ENCODE measurements around the gene UBE2N.
"Not testable (repeated sequence)": the region's sequence is repeated elsewhere in the genome, so short reads cannot be mapped to it uniquely, and the experiment has no call there.

UBE2N gene

GRCh38 chr12:93442411-93443340 lies 929 bp upstream of the UBE2N start:
- no peak for DNase-seq

GRCh38 chr12:93441081-93441616 lies 598 bp downstream of the UBE2N start:
- DNase-seq = no peak

GRCh38 chr12:93440043-93440835 lies 1.5 kb downstream of the UBE2N start:
- DNase-seq = no peak

- no peak for DNase-seq
Observed at GRCh38 chr12:93438266-93439050, 3.3 kb downstream of the UBE2N start.

GRCh38 chr12:93434256-93434865 lies 7.4 kb downstream of the UBE2N start:
- DNase-seq = no peak

- not testable (repeated sequence) for DNase-seq
Observed at GRCh38 chr12:93432031-93432430, 9.7 kb downstream of the UBE2N start.

GRCh38 chr12:93430280-93430679 lies 11.5 kb downstream of the UBE2N start:
- peak; percentile 55 for DNase-seq

GRCh38 chr12:93429852-93430251 lies 11.9 kb downstream of the UBE2N start:
- no peak for DNase-seq

GRCh38 chr12:93429448-93429847 lies 12.3 kb downstream of the UBE2N start:
- no peak for DNase-seq

GRCh38 chr12:93427779-93428564 lies 13.8 kb downstream of the UBE2N start:
- DNase-seq = no peak

- DNase-seq = no peak
Observed at GRCh38 chr12:93426412-93426805, 15.3 kb downstream of the UBE2N start.

GRCh38 chr12:93425736-93426411 lies 15.9 kb downstream of the UBE2N start:
- DNase-seq = no peak

GRCh38 chr12:93422050-93422449 lies 19.7 kb downstream of the UBE2N start:
- DNase-seq = no peak

GRCh38 chr12:93419388-93420034 lies 22.2 kb downstream of the UBE2N start:
- DNase-seq = no peak

GRCh38 chr12:93417967-93418480 lies 23.7 kb downstream of the UBE2N start:
- DNase-seq = no peak

- DNase-seq = no peak
Observed at GRCh38 chr12:93415723-93416464, 25.9 kb downstream of the UBE2N start.

GRCh38 chr12:93413064-93413463 lies 28.7 kb downstream of the UBE2N start:
- no peak for DNase-seq

- DNase-seq = not testable (repeated sequence)
Observed at GRCh38 chr12:93412396-93412795, 29.4 kb downstream of the UBE2N start.

GRCh38 chr12:93411060-93411459 lies 30.7 kb downstream of the UBE2N start:
- DNase-seq = not testable (repeated sequence)

Measured in islet precursor cell (in vitro differentiated cells).